HG02973 (cell line): ENCODE measurements around the gene FSD1.
"Not testable (repeated sequence)": the region's sequence is repeated elsewhere in the genome, so short reads cannot be mapped to it uniquely, and the experiment has no call there.

Source experiments
- ATAC-seq: cut with Tn5 transposase; IDR thresholded peaks from one replicate; pipeline ENCODE4 v1.9.1; 2021; ENCODE audit warnings: moderate library complexity; ENCODE audit not compliant: unreplicated experiment

Gene FSD1

DNA sequence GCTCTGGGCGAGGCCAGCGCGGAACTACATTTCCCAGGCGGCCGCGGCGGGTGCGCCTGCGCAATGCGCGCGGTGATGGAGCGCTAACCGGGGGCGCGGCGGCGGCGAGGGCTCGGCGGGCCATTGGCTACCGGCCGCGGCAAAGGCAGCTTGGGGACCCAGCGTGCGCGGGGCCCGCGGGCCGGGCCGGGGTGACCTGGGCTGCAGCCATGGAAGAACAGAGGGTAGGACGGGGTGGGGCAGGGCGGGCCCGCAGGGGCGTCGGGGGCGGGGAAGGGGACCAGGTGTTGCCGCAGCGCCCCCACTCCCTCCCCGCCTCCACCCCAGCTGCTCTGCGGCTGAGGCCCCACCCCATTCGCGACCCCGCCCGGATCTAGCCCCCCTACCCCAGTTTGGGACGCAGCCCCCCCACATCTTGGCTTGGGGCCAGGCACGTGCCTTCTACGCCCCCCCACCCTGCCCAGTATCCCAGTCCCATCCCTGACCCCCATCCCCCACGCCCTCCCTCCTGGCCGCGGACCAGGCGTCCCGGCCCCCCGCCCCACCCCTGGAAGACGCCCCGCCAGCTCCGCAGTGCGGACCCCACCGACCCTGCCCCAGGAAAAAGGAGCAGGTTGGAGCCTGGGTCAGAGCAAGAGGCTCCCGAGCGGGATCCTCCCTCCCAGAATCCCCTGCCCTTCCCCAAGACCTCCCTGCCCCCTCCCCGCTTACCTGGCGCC is at the start of gene FSD1:
TSS of gene FSD1 (plus strand) at position 61 of the 719 bp plus-strand sequence. CDS start at position 210, 149 bp downstream.
- no peak for ATAC-seq

DNA sequence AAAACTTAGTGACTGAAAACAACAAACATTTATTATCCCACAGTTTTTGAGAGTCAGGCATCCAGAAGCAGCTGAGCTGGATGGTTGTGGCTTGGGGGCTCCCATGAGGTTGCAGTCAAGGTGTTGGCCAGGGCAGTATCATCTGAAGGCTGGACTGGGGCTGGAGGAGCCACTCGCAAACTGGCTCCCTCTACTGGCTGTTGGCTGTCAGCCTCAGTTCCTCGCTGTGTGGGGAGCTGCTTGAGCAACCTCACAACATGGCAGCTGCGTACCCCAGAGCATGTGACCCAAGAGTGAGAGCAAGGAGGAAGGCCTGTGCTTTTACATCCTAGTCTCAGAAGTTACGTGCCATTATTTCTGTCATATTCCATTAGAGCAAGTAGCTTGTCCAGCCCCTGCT is 47.8 kb upstream of the FSD1 start:
- ATAC-seq, result no peak

DNA sequence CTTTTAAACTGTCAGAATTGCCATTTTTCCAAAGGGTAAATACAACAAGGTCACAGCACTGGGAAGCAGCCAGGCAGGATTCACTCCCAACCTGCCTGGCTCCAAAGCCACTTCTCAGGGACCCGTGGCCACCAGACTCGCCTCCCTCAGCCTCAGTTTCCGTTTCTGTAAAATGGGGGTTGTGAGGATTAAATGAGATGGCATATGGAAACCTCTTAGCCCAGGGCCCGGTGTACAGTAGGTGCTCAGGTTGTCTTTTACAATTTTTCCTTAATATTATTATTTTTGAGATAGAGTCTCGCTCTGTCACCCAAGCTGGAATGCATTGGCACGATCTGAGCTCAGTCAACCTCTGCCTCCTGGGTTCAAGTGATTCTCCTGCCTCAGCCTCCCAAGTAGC is 47.4 kb upstream of the FSD1 start:
- no peak for ATAC-seq

DNA sequence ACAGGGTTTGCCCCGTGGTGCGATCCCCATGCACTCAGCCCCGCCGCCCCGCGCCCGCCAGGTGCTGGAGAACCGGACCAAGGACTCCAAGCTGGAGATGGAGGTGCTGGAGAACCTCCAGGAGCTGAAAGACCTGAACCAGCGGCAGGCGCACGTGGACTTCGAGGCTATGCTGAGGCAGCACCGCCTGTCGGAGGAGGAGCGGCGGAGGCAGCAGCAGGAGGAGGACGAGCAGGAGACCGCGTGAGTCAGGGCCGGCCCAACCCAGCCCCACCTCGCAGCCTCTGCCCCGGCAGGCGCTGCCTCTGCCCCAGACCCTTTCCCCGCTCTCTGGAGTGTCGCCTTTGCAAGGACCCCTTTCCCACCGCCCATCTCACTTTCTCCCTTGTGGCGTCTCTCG is 46.2 kb upstream of the FSD1 start:
- no peak for ATAC-seq

DNA sequence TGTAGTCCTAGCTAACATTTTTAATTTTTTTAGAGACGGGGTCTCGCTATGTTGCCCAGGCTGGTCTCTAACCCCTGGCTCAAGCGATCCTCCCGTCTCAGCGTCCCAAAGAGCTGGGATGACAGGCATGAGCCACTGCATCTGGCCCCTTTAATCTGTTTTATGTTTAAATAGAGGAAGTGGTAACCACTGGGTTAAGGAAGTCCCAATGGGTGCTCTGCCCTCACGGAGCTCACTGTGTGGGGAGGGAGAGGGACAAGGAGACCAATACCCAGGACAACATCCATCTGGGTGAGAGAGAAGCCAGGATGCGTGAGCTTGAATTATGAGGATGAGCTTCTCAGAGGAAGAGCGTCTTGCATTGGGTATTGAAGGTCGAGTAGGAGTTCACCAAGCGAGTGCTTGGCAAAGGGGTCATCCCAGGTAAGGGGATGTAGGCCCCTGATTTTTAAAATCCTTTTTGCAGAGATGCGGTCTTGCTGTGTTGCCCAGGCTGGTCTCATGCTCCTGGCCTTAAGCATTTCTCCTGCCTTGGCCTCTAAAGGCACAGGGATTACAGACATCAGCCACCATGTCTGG is 43.7 kb upstream of the FSD1 start:
- ATAC-seq, result no peak

DNA sequence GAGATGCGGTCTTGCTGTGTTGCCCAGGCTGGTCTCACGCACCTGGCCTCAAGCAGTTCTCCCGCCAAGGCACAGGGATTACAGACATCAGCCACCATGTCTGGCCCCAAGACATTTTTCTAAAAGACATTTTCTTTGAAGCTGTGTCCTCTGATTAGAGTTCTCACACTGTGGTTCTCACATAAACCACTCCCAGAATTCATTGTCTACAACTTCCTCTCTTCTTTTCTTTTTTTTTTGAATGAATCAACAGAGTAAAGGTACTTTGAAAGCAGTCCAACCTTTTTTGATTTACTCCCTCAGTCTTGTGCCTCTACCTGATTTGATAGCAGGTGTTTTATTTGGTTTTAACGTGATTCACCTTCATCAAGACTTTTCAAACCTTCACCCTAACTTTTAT is 39.6 kb upstream of the FSD1 start:
- ATAC-seq, result no peak

DNA sequence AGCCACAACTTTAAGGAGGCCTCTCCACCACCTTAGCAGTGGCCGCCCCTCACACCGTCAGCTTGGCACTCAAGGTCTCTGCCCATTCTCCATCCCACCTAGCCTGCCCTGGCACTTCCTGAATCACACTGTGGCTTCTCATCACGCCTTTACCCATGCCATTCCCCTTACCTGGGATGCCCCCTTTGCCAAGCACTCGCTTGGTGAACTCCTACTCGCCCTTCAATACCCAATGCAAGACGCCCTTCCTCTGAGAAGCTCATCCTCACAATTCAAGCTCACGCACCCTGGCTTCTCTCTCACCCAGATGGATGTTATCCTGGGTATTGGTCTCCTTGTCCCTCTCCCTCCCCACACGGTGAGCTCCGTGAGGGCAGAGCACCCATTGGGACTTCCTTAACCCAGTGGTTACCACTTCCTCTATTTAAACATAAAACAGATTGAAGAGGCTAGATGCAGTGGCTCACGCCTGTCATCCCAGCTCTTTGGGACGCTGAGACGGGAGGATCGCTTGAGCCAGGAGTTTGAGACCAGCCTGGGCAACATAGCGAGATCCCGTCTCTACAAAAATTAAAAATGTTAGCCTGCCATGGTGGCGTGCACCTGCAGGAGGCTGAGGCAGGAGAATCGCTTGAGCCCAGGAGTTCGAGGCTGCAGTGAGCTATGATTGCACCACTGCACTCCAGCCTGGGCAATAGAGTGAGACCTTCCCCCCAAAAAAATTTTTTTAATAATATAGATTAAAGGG is 38.0 kb upstream of the FSD1 start:
- ATAC-seq, result no peak

DNA sequence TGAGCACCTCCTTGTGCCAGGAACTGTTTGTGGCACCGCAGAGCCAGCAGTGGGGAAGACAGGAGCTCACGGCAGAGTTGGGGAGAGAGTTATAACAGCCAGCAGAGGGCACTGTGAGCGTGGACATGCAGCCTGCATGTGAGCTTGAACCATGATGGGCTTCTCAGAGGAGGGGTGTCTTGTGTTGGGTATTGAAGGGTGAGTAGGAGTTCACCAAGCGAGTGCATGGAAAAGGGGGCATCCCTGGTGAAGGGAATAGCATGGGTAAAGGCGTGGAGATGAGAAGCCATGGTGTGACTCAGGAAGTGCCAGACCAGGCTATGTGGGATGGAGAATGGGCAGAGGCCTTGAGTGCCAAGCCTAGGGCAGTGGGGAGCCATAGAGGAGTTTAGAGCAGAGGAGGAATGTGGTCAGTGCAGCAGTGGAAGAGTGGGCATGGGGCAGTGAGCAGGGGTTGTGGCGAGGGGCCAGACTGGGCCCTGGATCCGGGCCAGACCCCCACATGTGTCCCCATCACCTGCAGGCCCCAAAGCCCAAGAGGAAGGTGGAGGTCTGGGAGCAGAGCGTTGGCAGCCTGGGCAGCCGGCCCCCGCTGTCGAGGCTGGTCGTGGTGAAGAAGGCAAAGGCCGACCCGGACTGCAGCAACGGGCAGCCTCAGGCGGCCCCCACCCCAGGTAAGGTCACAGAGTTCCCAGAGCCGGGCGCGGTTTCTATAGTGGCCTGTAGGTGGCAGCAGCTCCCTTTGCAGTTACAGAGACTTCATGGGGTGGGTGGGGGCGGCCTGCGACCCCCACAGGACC is 37.1 kb upstream of the FSD1 start:
- ATAC-seq, result no peak

DNA sequence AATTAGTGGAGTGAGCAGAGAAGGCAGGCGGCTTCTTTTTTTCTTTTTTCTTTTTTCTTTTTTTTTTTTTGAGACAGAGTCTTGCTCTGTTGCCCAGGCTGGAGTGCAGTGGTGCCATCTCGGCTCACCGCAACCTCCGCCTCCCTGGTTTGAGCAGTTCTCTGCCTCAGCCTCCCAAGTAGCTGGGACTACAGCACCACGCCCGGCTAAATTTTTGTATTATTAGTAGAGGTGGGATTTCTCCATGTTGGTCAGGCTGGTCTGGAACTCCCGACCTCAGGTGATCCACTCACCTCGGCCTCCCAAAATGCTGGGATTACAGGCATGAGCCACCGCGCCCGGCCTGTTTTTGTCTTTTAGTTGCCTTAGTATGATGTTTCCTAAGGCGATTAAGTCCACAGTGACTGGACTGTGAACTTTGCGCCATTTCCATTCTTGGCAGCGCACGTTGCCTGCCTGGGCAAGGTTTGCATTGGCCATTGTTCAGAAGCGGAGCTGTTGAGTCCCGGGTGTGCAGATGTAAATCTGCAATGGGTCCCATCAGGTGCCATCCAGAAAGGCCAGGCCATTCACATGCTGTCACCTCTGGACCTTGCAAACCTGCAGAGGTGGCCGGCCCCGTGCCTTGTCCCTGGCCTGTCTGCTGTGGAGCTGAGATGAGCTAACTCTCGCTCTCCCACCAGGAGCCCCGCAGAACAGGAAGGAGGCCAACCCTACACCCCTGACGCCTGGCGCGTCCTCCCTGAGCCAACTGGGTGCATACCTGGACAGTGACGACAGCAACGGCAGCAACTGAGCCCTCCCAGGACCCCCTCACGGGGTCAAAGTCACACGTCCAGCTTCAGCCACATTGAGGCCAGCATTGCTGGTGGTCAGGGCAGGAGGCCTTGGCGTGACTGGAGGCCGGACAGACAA is 36.2 kb upstream of the FSD1 start:
- ATAC-seq, result no peak

DNA sequence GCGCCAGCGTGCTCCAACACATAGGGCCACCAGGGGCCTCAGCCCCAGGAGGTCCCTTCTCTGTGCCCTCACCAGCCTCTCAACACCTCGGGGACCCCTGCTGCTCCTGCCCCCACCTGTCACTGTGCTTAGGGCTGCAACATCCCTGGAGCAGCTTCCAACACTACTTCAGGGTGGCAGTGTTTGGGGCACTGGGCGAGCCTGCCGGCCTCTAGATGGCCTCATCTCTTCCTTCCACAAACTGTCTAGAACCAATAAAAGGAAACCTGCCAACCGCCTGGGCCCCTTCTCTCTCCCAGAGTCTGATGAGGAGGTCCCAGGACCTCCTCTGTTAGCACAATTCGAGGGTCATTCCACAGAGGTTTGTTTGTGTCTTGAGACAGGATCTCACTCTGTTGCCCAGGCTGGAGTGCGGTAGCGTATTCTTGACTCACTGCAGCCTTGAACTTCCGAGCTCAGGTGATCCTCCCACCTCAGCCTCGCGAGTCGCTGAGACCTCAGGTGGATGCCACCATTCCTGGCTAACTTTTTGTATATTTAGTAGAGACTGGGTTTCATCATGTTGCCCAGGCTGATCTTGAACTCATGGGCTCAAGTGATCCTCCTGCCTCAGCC is 35.5 kb upstream of the FSD1 start:
- no peak for ATAC-seq

DNA sequence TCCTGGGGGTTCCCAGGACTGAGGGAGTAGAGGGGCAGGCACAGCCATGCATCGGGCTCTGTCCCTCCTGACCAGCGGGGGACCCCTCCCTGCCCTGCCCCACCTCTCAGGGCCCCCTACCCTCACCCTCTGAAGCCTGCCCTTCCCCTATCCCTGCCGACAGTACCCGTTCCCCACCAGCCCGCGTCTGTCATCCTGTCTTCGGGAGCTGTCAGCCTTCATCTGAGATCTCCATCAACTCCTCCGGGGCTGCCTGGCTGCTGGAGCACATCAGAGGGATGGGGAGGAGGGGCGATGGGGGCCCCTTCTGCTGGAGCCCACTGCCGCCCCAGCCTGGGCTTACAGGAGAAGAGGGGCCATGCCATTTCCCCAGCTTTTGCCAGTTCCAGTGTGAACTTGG is 31.5 kb upstream of the FSD1 start:
- ATAC-seq, result no peak

DNA sequence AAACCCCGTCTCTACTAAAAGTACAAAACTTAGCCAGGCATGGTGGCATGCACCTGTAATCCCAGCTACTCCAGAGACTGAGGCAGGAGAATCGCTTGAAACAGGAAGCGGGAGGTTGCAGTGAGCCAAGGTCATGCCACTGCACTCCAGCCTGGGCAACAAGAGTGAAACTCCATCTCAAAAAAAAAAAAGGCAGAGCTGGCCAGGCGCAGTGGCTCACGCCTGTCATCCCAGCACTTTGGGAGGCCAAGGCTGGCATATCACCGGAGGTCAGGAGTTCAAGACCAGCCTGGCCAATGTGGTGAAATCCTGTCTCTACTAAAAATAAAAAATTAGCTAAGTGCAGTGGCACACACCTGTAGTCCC is 30.1 kb upstream of the FSD1 start:
- ATAC-seq, result not testable (repeated sequence)

DNA sequence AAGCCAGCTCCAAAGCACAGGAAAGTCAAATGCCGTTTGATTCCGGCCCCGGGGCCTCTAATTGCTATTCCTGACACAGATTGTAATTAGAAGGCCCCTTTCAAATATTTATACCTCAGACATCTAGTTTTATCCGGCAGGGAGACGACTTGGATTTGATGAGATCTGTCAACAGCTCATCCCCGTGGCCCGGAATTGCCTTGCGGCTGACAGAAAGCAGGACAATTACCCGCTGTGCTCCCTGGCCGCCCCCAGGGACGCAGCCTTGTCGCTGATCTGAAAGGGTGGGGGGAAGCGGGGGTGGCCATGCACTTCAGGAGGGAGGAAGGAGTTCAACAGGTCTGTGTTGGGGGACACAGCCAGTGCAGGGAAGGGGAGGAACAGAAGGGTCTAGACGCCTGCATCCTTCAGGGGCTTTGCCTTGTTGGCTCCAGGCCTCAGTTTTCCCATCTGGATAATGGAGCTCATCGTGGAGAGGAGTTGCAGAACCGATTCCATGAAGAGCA is 27.2 kb upstream of the FSD1 start:
- no peak for ATAC-seq

DNA sequence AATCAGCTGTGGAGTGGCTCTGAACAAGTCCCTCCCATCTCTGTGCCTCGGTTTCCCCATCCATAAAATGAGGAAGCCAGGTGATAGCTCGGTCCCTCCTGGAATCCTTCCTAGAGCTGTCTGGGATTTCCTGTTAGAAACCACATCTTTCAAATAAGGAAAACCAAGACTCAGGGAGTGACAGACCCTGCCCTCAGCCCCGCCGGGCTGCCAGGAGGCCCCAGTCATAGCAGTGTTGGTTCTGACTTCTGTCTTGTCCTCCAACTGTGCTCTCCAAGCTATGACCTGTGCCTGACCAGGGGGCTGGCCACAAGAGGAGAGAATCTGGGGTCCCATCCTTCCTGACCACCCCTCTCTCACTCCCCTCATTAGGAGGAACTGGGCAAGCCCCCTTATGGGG is 26.4 kb upstream of the FSD1 start:
- no peak for ATAC-seq

DNA sequence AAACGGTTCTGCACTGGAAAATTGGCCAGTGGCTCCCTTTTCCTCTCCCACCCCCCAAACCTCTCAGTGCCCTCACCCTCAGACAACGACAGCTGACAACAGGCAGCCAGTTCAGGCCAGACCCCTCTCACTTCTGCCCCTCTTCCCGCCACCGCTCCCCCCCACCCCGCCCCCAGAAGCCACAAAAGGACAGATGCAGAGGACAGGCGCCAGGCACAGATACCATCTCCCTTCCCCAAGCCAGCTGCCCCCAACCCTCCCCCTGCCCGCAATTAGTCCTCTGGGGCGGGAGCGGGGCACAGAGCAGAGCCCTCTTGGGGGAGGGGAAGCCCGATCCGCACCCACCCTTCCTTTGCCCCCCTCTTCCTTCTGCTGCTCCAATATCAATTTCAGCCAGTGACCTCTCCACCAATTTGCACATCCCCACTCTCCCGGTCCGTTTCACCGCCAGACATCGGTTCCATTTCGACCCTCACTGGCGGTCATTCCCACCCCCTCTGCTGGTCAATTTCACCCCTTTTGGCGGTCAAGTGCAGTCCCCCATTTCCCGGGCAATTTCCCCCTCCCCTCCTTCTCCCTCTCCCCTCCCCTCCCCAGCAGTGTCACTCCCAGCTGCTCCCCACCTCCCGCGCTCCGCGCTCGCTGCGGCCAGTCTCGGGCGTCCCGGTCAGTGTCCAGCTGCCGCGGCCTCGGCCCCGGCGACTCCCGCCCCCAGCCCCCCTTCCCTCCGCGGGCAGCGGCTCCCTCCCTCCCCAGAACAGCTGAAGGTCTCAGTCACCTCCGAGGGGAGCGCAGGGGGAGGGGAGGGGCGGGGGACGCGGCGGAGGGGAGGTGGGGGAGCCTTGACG is 25.8 kb upstream of the FSD1 start, which contains the start of gene SHD:
TSS of gene SHD (plus strand) at position 848 of the 848 bp plus-strand sequence. CDS start 798 bp downstream, outside the sequence.
- no peak for ATAC-seq

DNA sequence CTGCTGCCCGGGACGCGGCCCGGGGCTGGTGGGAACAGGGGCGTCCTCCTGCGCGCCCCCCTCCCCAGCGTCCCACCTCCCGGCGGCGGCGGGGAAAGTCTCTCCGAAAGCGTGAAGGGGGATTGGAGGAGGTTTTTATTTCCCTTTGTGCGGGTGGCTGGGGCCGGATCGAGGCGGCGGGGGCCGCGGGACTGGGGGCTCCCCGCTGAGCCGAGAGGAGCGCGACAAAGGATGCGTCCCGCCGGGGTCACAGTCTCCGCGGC is 25.2 kb upstream of the FSD1 start:
- no peak for ATAC-seq

DNA sequence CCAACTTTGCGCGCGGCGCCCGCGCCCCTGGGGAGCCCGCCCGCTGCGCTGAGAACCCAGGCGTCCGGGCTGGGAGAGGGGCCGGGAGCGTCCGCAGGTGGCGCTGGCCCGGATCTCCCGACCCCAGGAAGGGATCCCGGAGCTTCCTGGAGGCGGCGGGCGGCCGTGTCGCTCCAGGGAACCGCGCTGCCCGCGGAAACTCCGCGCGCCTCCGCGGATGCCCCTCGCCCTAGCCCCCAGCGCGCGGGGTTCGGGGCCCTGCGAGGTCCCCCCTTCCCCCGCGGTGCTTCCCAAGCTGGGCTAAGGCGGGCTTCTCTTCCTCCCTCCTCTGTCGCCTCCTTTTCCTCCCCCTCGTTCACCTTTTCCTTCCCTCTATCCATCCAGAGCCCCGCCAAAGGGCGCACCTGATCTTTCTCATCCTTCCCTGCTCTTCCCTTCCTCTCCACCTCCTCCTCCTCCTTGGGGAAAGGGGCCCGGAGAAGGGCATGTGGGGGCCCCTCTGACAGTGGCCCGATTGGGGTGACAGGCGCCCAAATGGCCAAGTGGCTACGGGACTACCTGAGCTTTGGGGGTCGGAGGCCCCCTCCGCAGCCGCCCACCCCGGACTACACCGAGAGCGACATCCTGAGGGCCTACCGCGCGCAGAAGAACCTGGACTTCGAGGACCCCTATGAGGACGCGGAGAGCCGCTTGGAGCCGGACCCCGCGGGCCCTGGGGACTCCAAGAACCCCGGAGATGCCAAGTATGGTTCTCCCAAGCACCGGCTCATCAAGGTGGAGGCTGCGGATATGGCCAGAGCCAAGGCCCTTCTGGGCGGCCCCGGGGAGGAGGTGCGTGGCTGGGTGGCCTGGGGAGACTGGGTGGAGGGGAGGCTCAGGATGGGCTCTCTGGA is 24.6 kb upstream of the FSD1 start:
- no peak for ATAC-seq
